Measurements from ENCODE around the gene KCNJ18. TPM values are rescaled to one million over a fixed set of nuclear protein-coding genes. Genes with fewer than 3 reads are reported as not detected.
"Not testable (repeated sequence)": the region's sequence is repeated elsewhere in the genome, so short reads cannot be mapped to it uniquely, and the experiment has no call there.

The KCNJ18 gene
- total RNA-seq, 1 experiment from 2014 or later, result not detected

GRCh38 chr17:21711182-21711581 is 18.9 kb downstream of the KCNJ18 start:
- TF ChIP-seq SIN3A (IDR thresholded peaks at IDR 0.05; ENCODE audit: borderline replicate concordance, insufficient read depth, low read depth, low read length) (no peak), POLR2AphosphoS5 (IDR thresholded peaks at IDR 0.05; ENCODE audit: low read depth, low read length) (no peak)
- no peak for DNase-seq (ENCODE audit: low read depth, low spot score)
- ATAC-seq, result no peak
- CTCF ChIA-PET, result no interaction called here
- Histone ChIP-seq H3K27ac (ENCODE audit: low read length) (no peak overlapping the region), H3K4me1 (ENCODE audit: control insufficient read depth, insufficient read depth, low read length) (no peaks in the 10 kb centered on the region), H3K4me3 (ENCODE audit: low read depth in 2 of 2, low read length in 2 of 2) (no peak overlapping the region), H3K9me3 (ENCODE audit: control insufficient read depth, insufficient read depth, low read depth, low read length) (no peaks in the 10 kb centered on the region), H3K27me3 (ENCODE audit: control insufficient read depth, insufficient read depth, low read length) (no peaks in the 10 kb centered on the region), H3K36me3 (ENCODE audit: control insufficient read depth, insufficient read depth, low read length) (no peaks in the 10 kb centered on the region)
- POLR2A ChIA-PET, result no interaction called here
- in situ Hi-C loops (cut with HindIII; ENCODE audit: low pct_unique_long_range_greater_than_20kb, low sequenced_read_pairs), result no loop called here
- no TSS peak for BruUV-seq (replicated peaks)
- intact Hi-C loops (cut with micrococcal nuclease; ENCODE audit: unreplicated experiment), result no loop called here

- DNase-seq (ENCODE audit: low read depth, low spot score); in situ Hi-C loops (cut with HindIII; ENCODE audit: low pct_unique_long_range_greater_than_20kb, low sequenced_read_pairs); BruUV-seq (replicated peaks): not testable (repeated sequence)
These were observed 20.7 kb downstream of the KCNJ18 start for GRCh38 chr17:21713020-21713419.

GRCh38 chr17:21713631-21714030 is 21.3 kb downstream of the KCNJ18 start:
- H3K9me3 ChIP-seq (ENCODE audit: control insufficient read depth, insufficient read depth, low read depth, low read length); in situ Hi-C loops (cut with HindIII; ENCODE audit: low pct_unique_long_range_greater_than_20kb, low sequenced_read_pairs); H3K27ac ChIP-seq (ENCODE audit: low read length); CTCF ChIA-PET; H3K27me3 ChIP-seq (ENCODE audit: control insufficient read depth, insufficient read depth, low read length); BruUV-seq (replicated peaks); intact Hi-C loops (cut with micrococcal nuclease; ENCODE audit: unreplicated experiment); ATAC-seq; H3K36me3 ChIP-seq (ENCODE audit: control insufficient read depth, insufficient read depth, low read length); H3K4me1 ChIP-seq (ENCODE audit: control insufficient read depth, insufficient read depth, low read length); POLR2A ChIA-PET; DNase-seq (ENCODE audit: low read depth, low spot score); H3K4me3 ChIP-seq (ENCODE audit: low read depth in 2 of 2, low read length in 2 of 2): not testable (repeated sequence)

More at GRCh38 chr17:21713020-21713419, 20.7 kb downstream of the KCNJ18 start:
- CTCF ChIA-PET; POLR2A ChIA-PET; H3K27ac ChIP-seq (ENCODE audit: low read length); H3K36me3 ChIP-seq (ENCODE audit: control insufficient read depth, insufficient read depth, low read length); ATAC-seq; H3K4me1 ChIP-seq (ENCODE audit: control insufficient read depth, insufficient read depth, low read length); H3K9me3 ChIP-seq (ENCODE audit: control insufficient read depth, insufficient read depth, low read depth, low read length); H3K27me3 ChIP-seq (ENCODE audit: control insufficient read depth, insufficient read depth, low read length); intact Hi-C loops (cut with micrococcal nuclease; ENCODE audit: unreplicated experiment); H3K4me3 ChIP-seq (ENCODE audit: low read depth in 2 of 2, low read length in 2 of 2): not testable (repeated sequence)

- H3K9me3 ChIP-seq (ENCODE audit: control insufficient read depth, insufficient read depth, low read depth, low read length); H3K27ac ChIP-seq (ENCODE audit: low read length); POLR2A ChIA-PET; BruUV-seq (replicated peaks); in situ Hi-C loops (cut with HindIII; ENCODE audit: low pct_unique_long_range_greater_than_20kb, low sequenced_read_pairs); CTCF ChIA-PET; ATAC-seq; H3K4me3 ChIP-seq (ENCODE audit: low read depth in 2 of 2, low read length in 2 of 2); H3K4me1 ChIP-seq (ENCODE audit: control insufficient read depth, insufficient read depth, low read length); H3K27me3 ChIP-seq (ENCODE audit: control insufficient read depth, insufficient read depth, low read length); intact Hi-C loops (cut with micrococcal nuclease; ENCODE audit: unreplicated experiment); H3K36me3 ChIP-seq (ENCODE audit: control insufficient read depth, insufficient read depth, low read length); DNase-seq (ENCODE audit: low read depth, low spot score): not testable (repeated sequence)
These were observed 22.4 kb downstream of the KCNJ18 start for GRCh38 chr17:21714676-21715075.

GRCh38 chr17:21715877-21716276 is 23.6 kb downstream of the KCNJ18 start:
- CTCF ChIA-PET, POLR2A ChIA-PET: not testable (repeated sequence)

GRCh38 chr17:21718971-21719370 is 26.6 kb downstream of the KCNJ18 start:
- H3K27ac ChIP-seq (ENCODE audit: low read length); intact Hi-C loops (cut with micrococcal nuclease; ENCODE audit: unreplicated experiment); in situ Hi-C loops (cut with HindIII; ENCODE audit: low pct_unique_long_range_greater_than_20kb, low sequenced_read_pairs); H3K36me3 ChIP-seq (ENCODE audit: control insufficient read depth, insufficient read depth, low read length); CTCF ChIA-PET; ATAC-seq; BruUV-seq (replicated peaks); H3K4me1 ChIP-seq (ENCODE audit: control insufficient read depth, insufficient read depth, low read length); POLR2A ChIA-PET; H3K27me3 ChIP-seq (ENCODE audit: control insufficient read depth, insufficient read depth, low read length); DNase-seq (ENCODE audit: low read depth, low spot score); H3K9me3 ChIP-seq (ENCODE audit: control insufficient read depth, insufficient read depth, low read depth, low read length); H3K4me3 ChIP-seq (ENCODE audit: low read depth in 2 of 2, low read length in 2 of 2): not testable (repeated sequence)

More at GRCh38 chr17:21715877-21716276, 23.6 kb downstream of the KCNJ18 start:
- H3K27me3 ChIP-seq (ENCODE audit: control insufficient read depth, insufficient read depth, low read length); ATAC-seq; DNase-seq (ENCODE audit: low read depth, low spot score); H3K9me3 ChIP-seq (ENCODE audit: control insufficient read depth, insufficient read depth, low read depth, low read length); H3K27ac ChIP-seq (ENCODE audit: low read length); BruUV-seq (replicated peaks); H3K36me3 ChIP-seq (ENCODE audit: control insufficient read depth, insufficient read depth, low read length); H3K4me1 ChIP-seq (ENCODE audit: control insufficient read depth, insufficient read depth, low read length); in situ Hi-C loops (cut with HindIII; ENCODE audit: low pct_unique_long_range_greater_than_20kb, low sequenced_read_pairs); intact Hi-C loops (cut with micrococcal nuclease; ENCODE audit: unreplicated experiment); H3K4me3 ChIP-seq (ENCODE audit: low read depth in 2 of 2, low read length in 2 of 2): not testable (repeated sequence)

GRCh38 chr17:21719511-21720226 is 27.3 kb downstream of the KCNJ18 start:
- H3K9me3 ChIP-seq (ENCODE audit: control insufficient read depth, insufficient read depth, low read depth, low read length); H3K36me3 ChIP-seq (ENCODE audit: control insufficient read depth, insufficient read depth, low read length); in situ Hi-C loops (cut with HindIII; ENCODE audit: low pct_unique_long_range_greater_than_20kb, low sequenced_read_pairs); H3K4me1 ChIP-seq (ENCODE audit: control insufficient read depth, insufficient read depth, low read length); H3K4me3 ChIP-seq (ENCODE audit: low read depth in 2 of 2, low read length in 2 of 2); ATAC-seq; H3K27ac ChIP-seq (ENCODE audit: low read length); BruUV-seq (replicated peaks); DNase-seq (ENCODE audit: low read depth, low spot score); intact Hi-C loops (cut with micrococcal nuclease; ENCODE audit: unreplicated experiment); POLR2A ChIA-PET; H3K27me3 ChIP-seq (ENCODE audit: control insufficient read depth, insufficient read depth, low read length); CTCF ChIA-PET: not testable (repeated sequence)
